Stomach (tissue), 9 donors: ENCODE data around the gene LMBRD2. TPM values are rescaled to one million over a fixed set of nuclear protein-coding genes. Genes with fewer than 3 reads are reported as not detected.

Experiments used
- DNase-seq, 2 donors: peaks; one replicate each; pipeline versions ENCODE4 v3.0.0 to v3.0.0-alpha.2; 2013 to 2019
- H3K27ac ChIP-seq, 5 donors: fragments of 200-600 bp in 4 of 5; sonication (generic) in 4 of 5; one replicate each; pipeline ENCODE4 v1.5.1; 2013 to 2019; ENCODE audit warnings: mild to moderate bottlenecking in 1 of 5, moderate library complexity in 1 of 5
- H3K27me3 ChIP-seq, 3 donors: fragments of 200-600 bp; sonication (generic); one replicate each; pipeline ENCODE4 v1.5.1; 2017 to 2019; ENCODE audit warnings: mixed run types in 1 of 3
- H3K36me3 ChIP-seq, 4 donors: fragments of 200-600 bp; sonication (generic); 1 replicate in 3 of 4; 2 replicates in 1 of 4; pipeline ENCODE4 v1.5.1; 2016 to 2019
- H3K4me1 ChIP-seq, 4 donors: fragments of 200-600 bp; sonication (generic); one replicate each; pipeline ENCODE4 v1.5.1; 2016 to 2019
- H3K4me3 ChIP-seq, 4 donors: fragments of 200-600 bp; sonication (generic) in 3 of 4; one replicate each; pipeline ENCODE4 v1.5.1; 2016 to 2019; ENCODE audit warnings: mild to moderate bottlenecking in 1 of 4
- H3K9me3 ChIP-seq, 4 donors: fragments of 200-600 bp; sonication (generic); one replicate each; pipeline ENCODE4 v1.5.1; 2016 to 2019
- CTCF ChIP-seq, 7 experiments: fragments of 450-650 bp in 4 of 7; fragments of 200-600 bp in 3 of 7; sonication (generic) in 3 of 7; IDR thresholded peaks; one replicate each; pipeline ENCODE4 v1.5.1; 2016 to 2019; ENCODE audit warnings: antibody characterized with exemption in 7 of 7, control low read depth in 2 of 7, mild to moderate bottlenecking in 1 of 7
- EP300 ChIP-seq: sonication (generic); formaldehyde crosslinking; IDR thresholded peaks from one replicate; pipeline ENCODE4 v1.6.1; 2017; ENCODE audit warnings: antibody characterized with exemption
- POLR2A ChIP-seq, 4 donors: fragments of 450-650 bp; IDR thresholded peaks; one replicate each; pipeline ENCODE4 v1.6.1; 2016; ENCODE audit warnings: antibody characterized with exemption in 4 of 4, control low read depth in 2 of 4, mild to moderate bottlenecking in 1 of 4, moderate library complexity in 1 of 4
- POLR2AphosphoS5 ChIP-seq, 3 donors: sonication (generic); formaldehyde crosslinking; IDR thresholded peaks; one replicate each; pipeline ENCODE4 v1.6.1; 2016; ENCODE audit warnings: antibody characterized with exemption in 3 of 3
- WGBS, 5 donors: extraction: QIAGEN DNeasy Blood & Tissue Kit in 3 of 5; methylation state at CpG; one replicate each; pipeline versions ENCODE4 v1.1.5 to v1.1.7; 2013 to 2018; 5-methylcytosine and 5-hydroxymethylcytosine counted together
- intact Hi-C: fragments of 100-400 bp; cut with DNase I; formaldehyde crosslinking; loops from one replicate; pipeline ENCODE4 v1.15.1; 2023; ENCODE audit warnings: low total_unique reads
- polyA plus RNA-seq, 3 donors: library from polyadenylated mRNA; stranded (reverse); fragments of 200-250 nt; gene quantifications; one replicate each; pipeline ENCODE4 v1.2.3, GENCODE V29; 2013
- total RNA-seq, 5 donors: library from RNA; depleted of rRNA; stranded (reverse); fragments of >200 nt; gene quantifications; one replicate each; pipeline versions ENCODE4 v1.1.0 to v1.2.3, GENCODE V29; 2014 to 2016
- donor health status: healthy with polysubstance abuse.
- donor health status: Bipolar disorder and iron deficiency.
- donor health status: healthy.

The LMBRD2 gene
- total and polyA plus RNA-seq, 8 donors = 0.58 to 122 (median 4.9) TPM

- no peak for TF ChIP-seq POLR2AphosphoS5 (IDR thresholded peaks at IDR 0.05)
- TF ChIP-seq EP300 = no peak
- TF ChIP-seq POLR2A (IDR thresholded peaks at IDR 0.05) = no peak
- TF ChIP-seq CTCF (IDR thresholded peaks at IDR 0.05) = no peak
- Histone ChIP-seq H3K4me3 (no peak overlapping the region), H3K36me3 (peaks cover 28 to 91% (median 89%) of the 10 kb centered on the region in 4 donors), H3K4me1 (no peaks in the 10 kb centered on the region), H3K27ac (no peak overlapping the region), H3K27me3 (no peaks in the 10 kb centered on the region), H3K9me3 (no peaks in the 10 kb centered on the region)
- intact Hi-C loops = no loop called here
- DNase-seq = no peak
- WGBS, 5 donors = 80 to 84% (median 82%) methylated on average over 5 of the region's 5 CpGs
These were observed 19.2 kb upstream of the LMBRD2 start for GRCh38 chr5:36170832-36171424.

GRCh38 chr5:36168737-36169136 lies 17.1 kb upstream of the LMBRD2 start:
- Histone ChIP-seq H3K4me3 (no peak overlapping the region), H3K4me1 (no peaks in the 10 kb centered on the region), H3K9me3 (no peaks in the 10 kb centered on the region), H3K27me3 (no peaks in the 10 kb centered on the region), H3K36me3 (peaks cover 31 to 100% (median 92%) of the 10 kb centered on the region in 4 donors), H3K27ac (no peak overlapping the region)
- intact Hi-C loops = no loop called here
- TF ChIP-seq POLR2A (IDR thresholded peaks at IDR 0.05) = no peak
- DNase-seq = no peak
- 87 to 92% (median 91%) methylated on average over 4 of the region's 4 CpGs for WGBS, 5 donors

GRCh38 chr5:36164461-36164860 lies 12.8 kb upstream of the LMBRD2 start:
- H3K4me3 ChIP-seq = no peak overlapping the region
- H3K27ac ChIP-seq = no peak overlapping the region
- peaks cover 4 to 11% (median 7%) of the 10 kb centered on the region in 4 donors for H3K4me1 ChIP-seq
- no peak for DNase-seq
- 91 to 98% (median 96%) methylated on average over 4 of the region's 4 CpGs for WGBS, 5 donors
- intact Hi-C loops = no loop called here
- no peaks in the 10 kb centered on the region for H3K9me3 ChIP-seq
- no peak for TF ChIP-seq CTCF (IDR thresholded peaks at IDR 0.05)
- TF ChIP-seq POLR2A (IDR thresholded peaks at IDR 0.05) = no peak
- TF ChIP-seq EP300 = no peak
- TF ChIP-seq POLR2AphosphoS5 (IDR thresholded peaks at IDR 0.05) = no peak
- H3K27me3 ChIP-seq = no peaks in the 10 kb centered on the region
- H3K36me3 ChIP-seq = peaks cover 25 to 93% (median 81%) of the 10 kb centered on the region in 4 donors

GRCh38 chr5:36162810-36163486 lies 11.3 kb upstream of the LMBRD2 start:
- no peaks in the 10 kb centered on the region for H3K9me3 ChIP-seq
- intact Hi-C loops = no loop called here
- H3K27me3 ChIP-seq = no peaks in the 10 kb centered on the region
- H3K36me3 ChIP-seq = peaks cover 19 to 92% (median 78%) of the 10 kb centered on the region in 4 donors
- no peak for DNase-seq
- 86 to 88% (median 88%) methylated on average over 9 of the region's 9 CpGs for WGBS, 5 donors
- no peak overlapping the region for H3K4me3 ChIP-seq
- no peak overlapping the region for H3K27ac ChIP-seq
- H3K4me1 ChIP-seq = peaks cover 4 to 20% (median 10%) of the 10 kb centered on the region in 4 donors
- no peak for TF ChIP-seq CTCF (IDR thresholded peaks at IDR 0.05)
- TF ChIP-seq EP300 = no peak
- no peak for TF ChIP-seq POLR2AphosphoS5 (IDR thresholded peaks at IDR 0.05)
- no peak for TF ChIP-seq POLR2A (IDR thresholded peaks at IDR 0.05)

GRCh38 chr5:36161361-36161760 lies 9.7 kb upstream of the LMBRD2 start:
- peak in 1 of 3 donors; percentile 35 for TF ChIP-seq POLR2AphosphoS5 (IDR thresholded peaks at IDR 0.05)
- TF ChIP-seq CTCF (IDR thresholded peaks at IDR 0.05) = no peak
- no peak for TF ChIP-seq EP300
- Histone ChIP-seq H3K27ac (peak overlapping the region in 3 of 5 donors; percentile 28 to 57 (median 41)), H3K9me3 (no peaks in the 10 kb centered on the region), H3K27me3 (no peaks in the 10 kb centered on the region), H3K4me1 (peaks cover 4 to 28% (median 16%) of the 10 kb centered on the region in 4 donors), H3K36me3 (peaks cover 9 to 92% (median 76%) of the 10 kb centered on the region in 4 donors), H3K4me3 (no peak overlapping the region)
- peak in 1 of 2 donors; percentile 68 for DNase-seq
- 49 to 72% (median 58%) methylated on average over 4 of the region's 4 CpGs for whole genome bisulfite sequencing, 5 donors
- intact Hi-C loops = no loop called here
